Epithelial cell of prostate (primary cell): ENCODE results near the gene C22orf39.

Experiments used
- DNase-seq: peaks from one replicate; pipeline ENCODE4 v3.0.0-alpha.2; 2011; ENCODE audit warnings: low read depth, low spot score
- H3K27ac ChIP-seq: fragments of 450-650 bp; 2 replicates; pipeline ENCODE4 v1.5.1; 2017; ENCODE audit warnings: mild to moderate bottlenecking

C22orf39 gene

DNA sequence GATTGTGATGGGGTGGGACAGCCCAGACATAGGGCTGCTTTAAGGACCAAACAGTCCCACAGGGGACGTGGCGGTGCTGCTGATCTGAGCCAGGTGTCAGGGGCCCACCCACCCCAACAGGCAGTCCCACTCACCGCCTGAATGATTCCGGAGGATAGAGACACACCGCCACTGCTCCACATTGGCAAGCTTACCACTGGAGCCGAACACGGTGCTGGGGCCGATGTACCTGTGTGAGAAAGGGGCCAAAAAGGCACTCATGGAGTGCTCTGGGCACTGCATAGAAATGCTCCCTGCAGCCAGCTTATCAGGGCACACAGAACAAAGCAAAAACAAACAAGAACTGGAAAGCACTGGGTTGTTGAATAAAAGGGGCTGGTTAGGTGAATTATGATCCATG lies 41.9 kb downstream of the C22orf39 start:
- H3K27ac ChIP-seq: no peak overlapping the region
- no peak for DNase-seq

DNA sequence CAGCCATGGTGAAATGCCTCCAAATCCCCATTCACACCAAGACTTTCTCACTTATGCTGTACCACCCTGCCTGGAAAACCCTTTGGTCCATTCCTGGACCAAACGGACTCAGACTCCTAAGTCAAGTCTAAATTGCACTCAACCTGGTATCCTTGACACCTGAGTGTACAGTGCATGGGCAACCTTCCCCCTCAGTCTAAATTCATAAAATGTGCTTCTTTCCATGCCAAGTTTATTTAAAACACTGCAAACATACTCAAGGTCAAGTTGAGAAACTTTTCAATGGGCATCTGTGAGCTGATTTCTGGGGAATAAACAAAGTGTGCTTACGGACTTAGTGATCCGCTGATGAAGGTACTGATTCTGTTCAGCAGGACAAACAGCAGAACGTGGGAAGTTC lies 42.4 kb downstream of the C22orf39 start:
- H3K27ac ChIP-seq: no peak overlapping the region
- no peak for DNase-seq

DNA sequence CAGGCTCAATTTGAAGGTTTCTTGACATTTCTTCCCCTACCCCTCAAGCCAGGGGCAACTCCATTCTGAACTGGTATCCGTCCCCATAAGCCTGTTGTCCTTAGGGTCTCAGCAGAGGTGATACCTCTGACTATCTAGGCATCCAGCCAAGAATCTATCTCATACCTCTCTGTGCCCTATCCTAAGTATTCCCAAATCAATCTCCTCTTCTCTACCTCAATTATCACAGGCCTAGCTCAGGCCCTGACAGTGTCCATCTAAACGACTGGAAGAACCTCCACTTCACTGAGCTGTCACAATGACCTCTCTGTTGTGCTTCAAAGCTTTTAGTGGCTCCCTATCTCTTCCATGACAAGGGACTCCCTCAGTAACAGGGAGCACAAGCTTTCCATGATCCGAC lies 42.8 kb downstream of the C22orf39 start:
- H3K27ac ChIP-seq: no peak overlapping the region
- no peak for DNase-seq

DNA sequence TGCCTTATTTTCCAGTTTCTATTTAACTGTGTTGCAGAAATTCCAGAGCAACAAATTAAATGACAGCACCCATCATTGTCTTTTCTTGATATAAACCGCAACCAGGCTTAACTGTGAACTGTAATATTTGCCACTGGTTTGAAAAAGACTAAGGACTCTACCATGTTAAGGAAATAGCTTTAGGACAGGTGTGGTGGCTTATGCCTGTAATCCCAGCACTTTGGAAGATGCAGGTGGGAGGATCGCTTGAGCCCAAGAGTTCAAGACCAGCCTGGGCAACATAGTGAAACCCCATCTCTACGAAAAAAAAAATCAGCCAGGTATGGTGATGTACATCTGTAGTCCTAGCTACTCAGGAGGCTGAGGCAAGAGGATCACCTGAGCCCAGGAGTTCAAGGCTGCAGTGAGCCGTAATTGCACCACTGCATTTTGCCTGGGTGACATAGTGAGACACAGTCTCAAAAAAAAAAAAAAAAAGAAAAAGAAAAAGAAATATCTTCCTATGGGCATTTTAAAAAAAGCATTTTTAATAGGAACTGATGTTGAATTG lies 44.8 kb downstream of the C22orf39 start:
- no peak for DNase-seq
- no peak overlapping the region for H3K27ac ChIP-seq

DNA sequence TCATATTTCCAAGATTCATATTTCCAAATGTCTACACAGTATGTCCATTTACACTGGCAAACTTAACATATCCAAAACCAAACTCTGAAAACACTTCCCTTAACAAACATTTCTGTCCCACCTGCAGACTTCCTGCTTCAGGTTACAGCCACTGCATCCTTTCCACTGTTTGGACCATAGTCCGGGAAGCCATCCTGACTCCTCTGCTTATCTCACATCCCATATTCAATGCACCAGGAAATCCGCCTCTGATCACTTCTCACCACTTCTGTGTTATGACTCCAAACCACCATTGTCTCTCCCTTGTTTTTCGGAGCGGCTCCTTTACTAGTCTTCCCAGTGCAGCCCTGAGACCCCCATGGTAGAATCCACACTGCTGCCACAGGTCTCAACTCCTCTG lies 46.0 kb downstream of the C22orf39 start:
- DNase-seq: no peak
- no peak overlapping the region for H3K27ac ChIP-seq

DNA sequence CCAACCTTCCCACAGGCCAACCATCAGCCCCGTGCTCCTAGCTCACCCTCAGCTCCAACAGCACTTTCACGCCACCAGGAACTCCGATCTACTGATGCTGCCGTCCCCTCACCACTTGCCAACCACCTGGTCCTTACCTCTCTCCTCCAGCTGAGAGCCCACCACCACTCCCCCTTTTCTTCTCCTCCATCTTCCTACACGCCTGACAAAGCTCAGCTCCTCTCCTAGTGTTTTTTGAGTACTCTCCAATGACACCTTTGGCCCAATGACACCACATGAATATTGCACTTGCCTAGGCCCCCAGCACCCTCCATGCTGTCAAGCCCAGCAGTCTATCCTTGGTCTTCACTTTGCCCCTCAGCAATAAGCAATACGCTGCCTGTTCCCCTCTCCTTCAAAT lies 46.6 kb downstream of the C22orf39 start:
- no peak overlapping the region for H3K27ac ChIP-seq
- no peak for DNase-seq

DNA sequence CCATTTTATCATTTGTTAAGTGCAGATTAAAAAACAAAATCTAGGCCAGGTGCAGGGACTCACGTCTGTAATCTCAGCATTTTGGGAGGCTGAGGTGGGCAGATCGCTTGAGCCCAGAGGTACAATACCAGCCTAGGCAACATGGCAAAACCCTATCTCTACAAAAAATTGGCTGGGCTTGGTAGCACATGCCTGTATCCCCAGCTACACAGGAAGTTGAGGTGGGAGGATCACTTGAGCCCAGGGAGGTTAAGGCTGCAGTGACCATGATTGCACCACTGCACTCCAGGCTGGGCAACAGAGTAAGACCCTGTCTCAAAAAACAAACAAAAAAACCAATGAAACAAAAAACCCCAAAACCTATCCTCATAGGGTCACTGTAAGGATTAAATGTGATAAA lies 48.9 kb downstream of the C22orf39 start:
- no peak overlapping the region for H3K27ac ChIP-seq
- no peak for DNase-seq

DNA sequence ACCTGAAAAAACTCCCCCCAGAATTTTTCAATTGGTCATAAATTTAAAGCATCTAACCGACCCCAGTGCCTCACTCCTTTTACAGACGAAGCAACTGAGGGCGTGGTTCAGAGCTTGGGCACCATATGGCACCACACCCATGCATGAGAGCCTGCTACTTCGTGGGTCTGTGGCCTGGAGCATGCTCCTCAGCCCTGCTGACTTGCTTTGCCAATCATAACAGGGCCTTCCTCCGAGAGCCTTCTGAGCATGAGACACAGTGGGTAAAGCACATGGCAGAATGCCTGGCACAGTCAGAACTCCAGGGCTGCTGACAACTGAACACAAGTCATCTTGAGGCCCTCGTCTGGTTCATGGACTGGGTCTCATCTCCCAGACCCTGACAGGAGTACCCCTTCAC lies 49.3 kb downstream of the C22orf39 start:
- H3K27ac ChIP-seq: no peak overlapping the region
- DNase-seq: no peak

DNA sequence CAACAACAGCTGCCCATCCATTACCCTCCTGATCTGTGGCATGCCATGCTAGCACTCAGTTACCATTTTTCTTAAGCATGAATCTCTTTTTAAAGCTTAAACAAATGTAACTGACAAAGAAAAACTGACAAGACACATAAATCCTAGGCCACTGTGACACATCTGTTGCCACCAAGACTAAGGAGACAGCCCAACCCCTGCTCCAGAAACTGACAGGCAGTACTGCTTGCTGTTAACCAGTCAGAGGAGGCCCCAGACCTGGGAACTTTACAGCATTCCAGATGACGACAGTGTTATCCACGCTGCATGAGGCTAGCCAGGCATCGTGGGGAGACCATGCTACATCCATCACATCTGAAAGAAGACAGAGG lies 49.8 kb downstream of the C22orf39 start:
- no peak overlapping the region for H3K27ac ChIP-seq
- no peak for DNase-seq

DNA sequence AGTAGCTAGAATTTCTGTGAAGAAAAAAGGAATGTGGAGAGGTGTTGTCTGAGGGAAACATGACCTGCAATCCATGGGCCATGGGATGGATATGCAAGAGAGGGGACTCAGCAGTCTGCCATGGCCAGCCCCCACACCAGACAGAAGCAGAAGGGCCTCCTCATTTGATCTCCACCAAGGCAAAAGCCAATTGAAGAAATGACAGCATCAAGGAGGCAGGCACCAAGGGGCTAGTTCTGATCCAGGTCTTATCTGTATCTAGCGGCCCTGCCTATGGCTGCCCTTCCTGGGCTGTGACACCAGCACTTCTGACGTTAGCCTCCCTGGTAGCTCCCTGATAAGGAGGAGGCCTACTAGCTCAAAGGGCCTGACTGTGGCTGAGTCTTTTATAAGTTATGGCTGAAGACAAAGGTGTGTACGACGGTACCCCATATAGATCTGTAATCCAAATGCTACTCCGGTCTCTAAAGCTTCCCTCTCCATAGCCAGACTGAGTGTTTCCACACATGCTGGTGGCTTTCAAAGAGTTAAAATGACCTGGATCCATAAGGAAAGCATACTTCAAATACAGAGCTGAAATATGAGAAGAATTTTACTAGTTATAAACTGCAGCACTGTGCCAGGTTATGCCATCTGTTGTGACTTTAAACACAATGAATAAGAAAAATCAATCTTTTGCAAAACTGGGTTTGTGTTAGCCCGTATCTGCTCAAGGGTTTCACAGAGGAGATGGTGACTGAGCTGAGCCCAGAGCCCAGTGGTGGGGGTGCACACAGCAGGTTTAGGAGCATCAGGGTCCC lies 50.4 kb downstream of the C22orf39 start:
- no peak overlapping the region for H3K27ac ChIP-seq
- DNase-seq: no peak

DNA sequence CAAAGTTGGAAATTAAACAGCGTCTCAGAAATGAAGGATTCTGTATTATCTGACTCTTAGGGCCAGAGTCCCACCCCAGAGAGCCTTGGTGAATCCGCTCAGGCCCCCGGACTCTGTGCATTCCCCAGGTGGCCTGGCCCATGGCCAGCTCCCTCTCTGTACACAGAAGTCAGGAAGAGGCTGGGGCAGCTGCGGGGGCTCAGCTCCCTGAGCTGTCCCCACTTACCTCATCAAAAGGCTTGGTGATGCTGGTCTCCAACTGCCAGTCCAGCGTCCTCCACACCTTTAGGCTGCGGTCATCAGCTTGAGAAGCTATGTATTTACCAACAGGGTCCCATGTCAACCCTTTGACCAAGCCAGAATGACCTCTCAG lies 51.0 kb downstream of the C22orf39 start:
- H3K27ac ChIP-seq: no peak overlapping the region
- DNase-seq: no peak

DNA sequence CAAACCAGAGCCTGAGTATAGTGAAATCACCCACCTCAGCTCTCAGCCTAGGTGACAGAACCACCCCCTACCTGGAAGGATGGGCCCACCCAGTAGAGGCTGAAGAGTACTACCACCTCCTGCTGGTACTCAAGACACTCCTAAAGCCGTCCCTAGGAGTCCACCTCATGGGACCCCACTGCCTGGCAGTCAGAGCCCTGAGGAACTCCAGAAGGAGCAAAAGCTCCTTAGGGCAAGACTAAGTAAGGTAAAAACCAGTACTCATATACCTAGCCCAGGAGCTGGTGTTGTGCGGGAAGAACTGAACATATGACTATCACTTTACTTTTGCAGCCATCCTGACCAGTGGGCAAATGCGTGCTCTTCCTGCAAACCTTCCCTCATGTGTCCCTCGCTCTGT lies 52.2 kb downstream of the C22orf39 start:
- DNase-seq: no peak
- H3K27ac ChIP-seq: no peak overlapping the region

DNA sequence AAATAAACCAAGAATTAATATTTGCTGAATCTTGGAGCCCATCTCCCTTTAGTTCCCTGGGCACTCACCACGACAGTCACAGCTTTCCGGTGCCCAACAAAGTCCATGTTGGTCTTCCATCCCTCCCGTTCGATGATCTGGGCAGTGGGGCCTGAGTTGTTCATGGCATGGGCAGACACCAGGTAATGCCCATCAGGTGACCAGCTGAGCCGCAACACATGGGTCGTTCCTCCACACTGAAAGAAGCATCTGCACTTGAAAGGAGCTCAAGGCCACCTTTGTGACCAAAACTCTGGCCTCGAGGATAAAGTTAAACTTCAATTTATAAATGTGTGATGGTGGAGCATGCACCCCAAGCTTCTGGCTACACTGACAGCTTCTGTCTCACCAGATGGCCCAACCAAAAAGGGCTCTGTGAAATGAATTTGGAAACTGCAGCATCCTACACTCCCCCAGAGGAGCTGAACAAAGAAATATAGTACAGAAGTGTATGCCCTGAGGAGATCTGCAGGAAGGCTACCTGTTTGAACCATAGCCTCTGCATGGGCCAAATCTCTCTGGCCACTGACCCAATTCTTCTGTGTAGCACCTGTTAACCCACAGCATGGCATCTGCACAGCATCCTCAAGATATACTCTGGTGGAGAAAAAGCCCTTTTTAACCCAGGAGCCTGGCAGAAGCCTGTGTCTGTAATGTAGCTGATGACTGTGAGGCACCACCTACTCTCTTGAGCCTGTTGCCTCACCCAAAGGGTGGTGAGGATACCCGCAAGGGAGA lies 53.0 kb downstream of the C22orf39 start:
- no peak overlapping the region for H3K27ac ChIP-seq
- DNase-seq: no peak

DNA sequence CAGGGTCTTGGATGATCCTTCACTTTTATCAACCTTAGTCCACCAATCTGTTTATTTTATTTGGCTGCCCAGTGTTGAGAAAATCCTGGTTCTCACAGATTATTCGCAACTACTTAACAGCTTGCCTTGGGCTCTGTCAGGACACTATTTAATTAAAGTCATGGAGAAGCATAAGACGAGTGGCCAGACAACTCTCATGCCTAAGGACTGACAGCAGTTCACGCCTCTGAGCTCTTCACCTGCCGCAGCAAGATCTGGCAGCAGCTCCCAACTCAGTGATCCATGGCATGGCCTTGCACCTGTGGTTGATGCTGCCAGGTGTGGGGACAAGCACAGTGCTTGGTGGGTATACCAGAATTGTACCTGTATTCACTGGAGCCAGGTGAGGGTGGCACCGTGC lies 53.8 kb downstream of the C22orf39 start:
- no peak for DNase-seq
- H3K27ac ChIP-seq: no peak overlapping the region
